IPS-NIHi7 (cell line): ENCODE measurements around the gene HLA-DQB1.
"Not testable (repeated sequence)": the region's sequence is repeated elsewhere in the genome, so short reads cannot be mapped to it uniquely, and the experiment has no call there.

ENCODE experiments used
- DNase-seq: peaks from one replicate; pipeline ENCODE4 v3.0.0; 2012; ENCODE audit warnings: mixed read lengths; ENCODE audit errors: extremely low spot score

Gene HLA-DQB1

GRCh38 chr6:32666420-32667300, at the start of gene HLA-DQB1:
Gene HLA-DQB1, minus strand, starts transcription at chr6:32666657. Its CDS starts 50 bp downstream, at chr6:32666607.
- peak; percentile 68 for DNase-seq

- DNase-seq, result no peak
Measured at GRCh38 chr6:32713241-32713640, 46.8 kb upstream of the HLA-DQB1 start.

GRCh38 chr6:32709625-32710024, 43.2 kb upstream of the HLA-DQB1 start:
- DNase-seq, result no peak

GRCh38 chr6:32705164-32705563, 38.7 kb upstream of the HLA-DQB1 start:
- not testable (repeated sequence) for DNase-seq

- no peak for DNase-seq
Measured at GRCh38 chr6:32703347-32703746, 36.9 kb upstream of the HLA-DQB1 start.

GRCh38 chr6:32700391-32701040, 34.1 kb upstream of the HLA-DQB1 start:
- peak; percentile 67 for DNase-seq

- DNase-seq, result no peak
Measured at GRCh38 chr6:32697031-32697430, 30.6 kb upstream of the HLA-DQB1 start.

GRCh38 chr6:32692019-32692418, 25.6 kb upstream of the HLA-DQB1 start:
- peak; percentile 41 for DNase-seq

GRCh38 chr6:32689531-32690501, 23.4 kb upstream of the HLA-DQB1 start:
- DNase-seq, result no peak

- no peak for DNase-seq
Measured at GRCh38 chr6:32685603-32686002, 19.1 kb upstream of the HLA-DQB1 start.

GRCh38 chr6:32684246-32684645, 17.8 kb upstream of the HLA-DQB1 start:
- DNase-seq, result no peak

- no peak for DNase-seq
Measured at GRCh38 chr6:32680055-32680454, 13.6 kb upstream of the HLA-DQB1 start.

GRCh38 chr6:32679492-32679891, 13.0 kb upstream of the HLA-DQB1 start:
- no peak for DNase-seq

GRCh38 chr6:32674123-32674522, 7.7 kb upstream of the HLA-DQB1 start:
- DNase-seq, result not testable (repeated sequence)

- not testable (repeated sequence) for DNase-seq
Measured at GRCh38 chr6:32671908-32672307, 5.5 kb upstream of the HLA-DQB1 start.

- DNase-seq, result no peak
Measured at GRCh38 chr6:32669893-32670292, 3.4 kb upstream of the HLA-DQB1 start.

GRCh38 chr6:32669240-32669639, 2.8 kb upstream of the HLA-DQB1 start:
- no peak for DNase-seq

- peak; percentile 62 for DNase-seq
Measured at GRCh38 chr6:32668226-32668747, 1.8 kb upstream of the HLA-DQB1 start.

- no peak for DNase-seq
Measured at GRCh38 chr6:32665661-32666060, 796 bp downstream of the HLA-DQB1 start.

GRCh38 chr6:32664827-32665362, 1.6 kb downstream of the HLA-DQB1 start:
- peak; percentile 29 for DNase-seq

- DNase-seq, result no peak
Measured at GRCh38 chr6:32664354-32664753, 2.1 kb downstream of the HLA-DQB1 start.
